GM12875 (cell line): ENCODE data around the gene ACER1.

Experiments used
- H3K4me3 ChIP-seq: one replicate; pipeline ENCODE4 v1.5.1; 2011; ENCODE audit warnings: low read depth, low read length, control low read depth
- CTCF ChIP-seq: IDR thresholded peaks from 2 replicates; pipeline ENCODE4 v1.5.1; 2011; ENCODE audit warnings: low read depth, mild to moderate bottlenecking, control low read depth, inconsistent platforms, low read length, moderate library complexity, borderline replicate concordance; ENCODE audit not compliant: insufficient read depth

The ACER1 gene

GRCh38 chr19:6376512-6377190, 43.2 kb upstream of the ACER1 start:
- no peak overlapping the region for H3K4me3 ChIP-seq
- no peak for TF ChIP-seq CTCF

GRCh38 chr19:6375411-6376010, 42.1 kb upstream of the ACER1 start, which contains the start of gene PSPN:
Gene PSPN (minus strand): TSS chr19:6375933. CDS start chr19:6375849, 84 bp downstream.
- no peak within 1 kb of the TSS for H3K4me3 ChIP-seq
- no peak for TF ChIP-seq CTCF

- H3K4me3 ChIP-seq, result no peak overlapping the region
- TF ChIP-seq CTCF, result no peak
Measured at GRCh38 chr19:6374711-6375410, 41.4 kb upstream of the ACER1 start.

GRCh38 chr19:6374161-6374709, 40.8 kb upstream of the ACER1 start:
- no peak for TF ChIP-seq CTCF
- peak overlapping the region; percentile 36 for H3K4me3 ChIP-seq

GRCh38 chr19:6373813-6374108, 40.3 kb upstream of the ACER1 start:
- H3K4me3 ChIP-seq, result peak overlapping the region; percentile 36
- TF ChIP-seq CTCF, result no peak

- TF ChIP-seq CTCF, result no peak
- peak overlapping the region; percentile 97 for H3K4me3 ChIP-seq
Measured at GRCh38 chr19:6373096-6373812, 39.8 kb upstream of the ACER1 start.
